Aorta (tissue), 5 donors: ENCODE measurements around the gene TAX1BP1. TPM values are rescaled to one million over a fixed set of nuclear protein-coding genes. Genes with fewer than 3 reads are reported as not detected.
A peak's percentile ranks its signal among the peaks of the same experiment; 100 is the strongest.

Source experiments
- ATAC-seq: fragments of 200-7000 bp; cut with Tn5 transposase; one replicate; pipeline ENCODE4 v1.9.1; 2022; ENCODE audit warnings: moderate library complexity; ENCODE audit not compliant: low FRiP score
- DNase-seq, 2 donors: peaks; one replicate each; pipeline ENCODE4 v3.0.0-alpha.2; 2020
- H3K27ac ChIP-seq, 2 donors: one replicate each; pipeline ENCODE4 v1.5.1; 2013; ENCODE audit warnings: low read length in 2 of 2, mild to moderate bottlenecking in 2 of 2, moderate library complexity in 2 of 2, control low read depth in 1 of 2, inconsistent platforms in 1 of 2, low read depth in 1 of 2
- H3K27me3 ChIP-seq, 2 donors: one replicate each; pipeline ENCODE4 v1.6.1; 2013; ENCODE audit warnings: control low read depth in 1 of 2, low read length in 1 of 2, mild to moderate bottlenecking in 1 of 2, moderate library complexity in 1 of 2; ENCODE audit not compliant: insufficient read depth in 2 of 2, control insufficient read depth in 1 of 2
- H3K36me3 ChIP-seq, 2 donors: one replicate each; pipeline ENCODE4 v1.6.1; 2013; ENCODE audit warnings: control low read depth in 1 of 2, low read length in 1 of 2, mild to moderate bottlenecking in 1 of 2; ENCODE audit not compliant: insufficient read depth in 2 of 2, control insufficient read depth in 1 of 2
- H3K4me1 ChIP-seq, 2 donors: one replicate each; pipeline ENCODE4 v1.6.1; 2013; ENCODE audit warnings: low read length in 2 of 2, control low read depth in 1 of 2, mild to moderate bottlenecking in 1 of 2, moderate library complexity in 1 of 2; ENCODE audit not compliant: insufficient read depth in 2 of 2, control insufficient read depth in 1 of 2
- H3K4me3 ChIP-seq, 2 donors: one replicate each; pipeline ENCODE4 v1.5.1; 2013; ENCODE audit warnings: low read length in 2 of 2, control low read depth in 1 of 2, mild to moderate bottlenecking in 1 of 2
- H3K9me3 ChIP-seq: one replicate; pipeline ENCODE4 v1.6.1; 2013; ENCODE audit warnings: mild to moderate bottlenecking, low read length; ENCODE audit not compliant: control insufficient read depth
- WGBS, 2 donors: extraction: QIAGEN DNeasy Blood & Tissue Kit; methylation state at CpG; one replicate each; pipeline ENCODE4 v1.1.7; 2013; 5-methylcytosine and 5-hydroxymethylcytosine counted together
- intact Hi-C, 2 donors: fragments of 100-400 bp; cut with DNase I; formaldehyde crosslinking; loops; one replicate each; pipeline versions ENCODE4 v1.14.2 to v1.15.0; 2022
- long read RNA-seq, 2 donors: library from polyadenylated mRNA; unstranded; transcript quantifications; one replicate each; pipeline ENCODE4 v2.0.0, GENCODE V29; 2020 to 2021
- polyA plus RNA-seq, 2 donors: library from polyadenylated mRNA; stranded (reverse); fragments of 200-250 nt; gene quantifications; one replicate each; pipeline ENCODE4 v1.2.3, GENCODE V29; 2013
- total RNA-seq, 2 donors: library from RNA; stranded (reverse); fragmentation: NEBNext Ultra II Directional; extraction: Animal tissue kit (Norgen Biotek cat#: 25700); gene quantifications; one replicate each; pipeline ENCODE4 v1.2.1, GENCODE V29; 2021
- donor health status: healthy with polysubstance abuse.
- donor health status: Bipolar disorder and iron deficiency.
- donor health status: DM: no; HTN: no; CAD: no.
- donor health status: DM: no; HTN: no; CAD: no.
- donor health status: DM: yes; HTN: yes; CAD: no.

The TAX1BP1 gene
- total RNA-seq, result 100 to 1,000 TPM in 1 of 2 donors, 10 to 100 TPM in 1; 93.1 to 113 TPM
- polyA plus RNA-seq, result 10 to 100 TPM; 68.4 to 79.9 TPM
- long read RNA-seq, donor 1, transcript TAX1BP1-202 (17 exons, 2,892 nt), result minor isoform, 31 of 353 reads
- long read RNA-seq, donor 1, transcript TAX1BP1-201 (17 exons, 2,478 nt), result major isoform, 101 of 353 reads
- long read RNA-seq, donor 1, partial matches to known transcripts, result 173 of 353 reads
- long read RNA-seq, donor 1, other reads (novel, unspliced or antisense), result 48 of 353 reads
- long read RNA-seq, donor 2, transcript TAX1BP1-201 (17 exons, 2,478 nt), result major isoform, 72 of 134 reads
- long read RNA-seq, donor 2, transcript TAX1BP1-202 (17 exons, 2,892 nt), result minor isoform, 21 of 134 reads
- long read RNA-seq, donor 2, partial matches to known transcripts, result 25 of 134 reads
- long read RNA-seq, donor 2, other reads (novel, unspliced or antisense), result 16 of 134 reads

DNA sequence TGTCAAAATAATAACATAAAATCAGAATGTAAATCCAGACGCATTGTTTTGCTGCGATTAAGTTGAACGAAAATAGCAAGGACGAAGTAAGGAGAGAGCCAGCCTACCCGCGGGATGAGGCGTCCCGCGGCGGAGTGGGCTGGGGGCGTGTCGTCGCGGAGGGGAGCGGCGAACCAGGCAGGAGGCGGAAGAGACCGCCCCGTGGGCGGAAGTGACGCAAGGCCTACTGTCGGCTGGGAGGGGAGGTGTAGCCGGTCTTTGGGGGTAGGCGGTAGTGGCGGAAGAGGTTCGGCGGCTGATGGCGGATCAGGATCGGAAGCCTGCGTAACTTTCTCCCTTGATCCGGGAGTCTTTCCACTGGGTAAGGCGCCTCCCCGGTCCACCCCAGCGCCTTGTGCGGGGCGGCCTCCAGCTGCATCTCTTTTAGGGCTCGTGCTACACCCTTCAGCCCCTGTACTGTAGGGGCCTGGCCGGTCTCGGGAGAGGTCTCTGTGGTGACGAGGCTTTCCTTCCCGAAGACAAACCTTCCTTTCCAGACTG is at the start of gene TAX1BP1:
Gene TAX1BP1, plus strand, starts transcription at position 254 of the 540 bp plus-strand sequence. CDS start 8,363 bp downstream, outside the sequence.
- WGBS, 2 donors, result 0% methylated on average over 41 of the region's 41 CpGs

DNA sequence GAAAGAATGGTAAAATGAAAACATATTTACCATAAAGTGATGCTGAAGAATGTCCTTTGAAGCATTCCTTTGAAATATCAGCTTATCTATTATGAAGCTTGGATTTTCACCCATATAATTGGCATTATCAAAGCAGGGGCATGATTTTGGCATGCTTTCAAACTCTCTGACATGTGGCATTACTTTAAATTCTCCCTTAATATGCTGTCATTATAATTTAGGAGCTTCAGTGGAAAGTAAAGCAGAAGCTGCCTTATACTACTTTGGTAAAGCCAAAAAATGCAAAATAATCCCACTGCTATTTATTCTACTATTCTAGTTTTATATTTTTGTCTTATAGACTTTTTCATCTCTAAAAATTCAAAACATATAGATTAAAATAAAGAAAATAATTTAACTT is 49.3 kb upstream of the TAX1BP1 start:
- Histone ChIP-seq H3K27me3 (no peaks in the 10 kb centered on the region), H3K9me3 (no peaks in the 10 kb centered on the region), H3K4me1 (no peaks in the 10 kb centered on the region), H3K36me3 (no peaks in the 10 kb centered on the region), H3K4me3 (no peak overlapping the region), H3K27ac (no peak overlapping the region)
- DNase-seq (no peak), ATAC-seq (no peak)
- intact Hi-C loops, result no loop called here

More for the DNA sequence above, at the start of gene TAX1BP1:
- intact Hi-C loops, result loop anchor here (1.0 to 10.0 kb wide), 7 partner anchors 42 to 285 kb away; partner anchors contain the start of gene HIBADH (in 2 of the 2)
- no peaks in the 10 kb centered on the region for H3K4me1 ChIP-seq
- ATAC-seq (peak; percentile 100), DNase-seq (peak; percentile 98 to 99)
- H3K36me3 ChIP-seq, result no peaks in the 10 kb centered on the region
- no peaks in the 10 kb centered on the region for H3K9me3 ChIP-seq
- no peaks in the 10 kb centered on the region for H3K27me3 ChIP-seq
- H3K4me3 ChIP-seq, result peak within 1 kb of the TSS; percentile 63 to 98
- peak within 1 kb of the TSS; percentile 91 to 97 for H3K27ac ChIP-seq

DNA sequence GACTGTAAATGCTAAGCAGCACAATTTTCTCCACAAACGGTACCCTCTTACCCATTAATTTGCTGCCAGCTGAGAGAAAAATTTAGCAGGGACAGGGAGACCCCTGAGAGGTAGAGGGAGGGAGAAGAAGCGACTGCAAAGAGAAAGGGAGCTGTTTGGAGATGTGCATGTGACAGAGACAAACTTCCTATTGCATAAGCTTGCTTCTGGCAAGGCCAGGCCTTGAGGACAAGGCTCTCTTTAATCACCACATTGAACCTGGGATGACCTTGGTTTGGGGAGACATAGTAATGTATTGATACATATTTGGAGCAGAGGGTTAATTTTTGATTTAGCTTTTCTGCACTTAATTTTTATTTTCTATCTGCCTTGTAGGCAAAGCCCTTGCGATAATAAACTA is 46.2 kb upstream of the TAX1BP1 start:
- Histone ChIP-seq H3K36me3 (no peaks in the 10 kb centered on the region), H3K27ac (no peak overlapping the region), H3K9me3 (no peaks in the 10 kb centered on the region), H3K4me3 (no peak overlapping the region), H3K27me3 (no peaks in the 10 kb centered on the region), H3K4me1 (no peaks in the 10 kb centered on the region)
- intact Hi-C loops, result no loop called here
- 85% methylated on average over 3 of the region's 3 CpGs for WGBS, 2 donors
- ATAC-seq (no peak), DNase-seq (no peak)

DNA sequence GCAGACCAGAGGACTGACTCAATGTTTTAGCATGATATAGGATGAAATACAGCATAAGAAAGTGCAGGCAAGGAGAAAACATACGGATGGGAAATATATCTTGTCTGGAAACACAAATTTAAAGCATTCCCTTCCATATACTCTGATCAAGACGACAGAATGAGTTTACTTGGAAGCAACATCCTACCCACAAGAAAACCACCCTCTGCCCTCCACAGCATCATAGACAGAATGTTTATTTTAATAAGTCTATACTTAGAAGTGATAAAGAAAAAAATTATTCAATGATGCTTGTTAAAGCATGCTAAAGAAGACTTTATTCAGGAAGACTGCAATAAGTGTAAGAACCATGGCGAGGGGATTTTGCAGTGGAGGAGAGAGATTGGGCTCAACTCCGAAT is 44.9 kb upstream of the TAX1BP1 start:
- Histone ChIP-seq H3K4me3 (no peak overlapping the region), H3K9me3 (no peaks in the 10 kb centered on the region), H3K27ac (no peak overlapping the region), H3K36me3 (no peaks in the 10 kb centered on the region), H3K4me1 (no peaks in the 10 kb centered on the region), H3K27me3 (no peaks in the 10 kb centered on the region)
- intact Hi-C loops, result no loop called here
- 87 to 91% methylated on average over 4 of the region's 4 CpGs for WGBS, 2 donors
- ATAC-seq, result no peak
- DNase-seq, result no peak

DNA sequence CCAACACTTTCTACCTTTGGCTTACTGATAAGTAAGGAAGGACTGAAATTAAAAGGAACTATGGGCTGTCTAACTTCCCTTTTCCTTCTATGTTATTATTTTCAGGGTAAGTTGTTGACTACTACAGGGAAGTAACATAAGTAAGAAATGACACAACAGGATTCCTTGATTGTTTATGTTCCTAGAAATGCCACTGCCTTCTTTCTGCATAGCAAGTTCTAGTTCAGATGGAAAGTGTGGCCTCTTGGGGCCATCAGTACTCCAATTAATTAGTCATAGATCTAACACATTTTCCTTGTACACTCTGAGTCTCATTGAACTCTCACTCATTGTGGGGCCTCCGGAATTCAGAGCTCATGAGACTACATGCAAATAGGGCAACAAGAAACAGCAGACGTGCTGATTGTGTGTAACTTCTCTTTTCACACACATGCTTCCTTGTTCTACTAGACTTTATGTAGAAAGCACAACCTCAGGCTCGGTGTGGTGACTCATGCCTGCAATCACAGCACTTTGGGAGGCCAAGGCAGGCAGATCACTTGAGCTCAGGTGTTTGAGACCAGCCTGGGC is 42.0 kb upstream of the TAX1BP1 start:
- no peaks in the 10 kb centered on the region for H3K4me1 ChIP-seq
- ATAC-seq, result no peak
- H3K27me3 ChIP-seq, result no peaks in the 10 kb centered on the region
- peak in 1 of 2 donors; percentile 66 for DNase-seq
- H3K4me3 ChIP-seq, result no peak overlapping the region
- WGBS, 2 donors, result 82 to 84% methylated on average over 3 of the region's 3 CpGs
- H3K27ac ChIP-seq, result no peak overlapping the region
- no peaks in the 10 kb centered on the region for H3K9me3 ChIP-seq
- intact Hi-C loops, result no loop called here
- no peaks in the 10 kb centered on the region for H3K36me3 ChIP-seq

DNA sequence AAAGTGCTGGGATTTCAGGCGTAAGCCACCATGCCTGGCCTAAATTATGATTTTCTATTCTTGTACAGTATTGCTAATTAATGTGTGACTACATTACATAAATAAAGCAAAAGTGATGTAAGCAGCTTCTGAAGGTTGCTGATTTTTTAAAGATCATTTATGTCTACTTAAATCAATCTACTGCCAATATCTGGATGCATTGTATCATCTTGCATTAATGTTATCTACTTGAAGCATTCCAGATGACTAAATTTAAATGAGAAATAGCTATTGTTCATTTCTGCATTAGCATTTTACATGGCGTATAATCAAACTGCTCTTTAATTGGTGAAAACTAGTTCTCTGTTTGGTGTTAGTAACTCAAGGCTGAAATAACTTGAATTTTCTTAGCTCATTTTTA is 40.2 kb upstream of the TAX1BP1 start:
- no peaks in the 10 kb centered on the region for H3K36me3 ChIP-seq
- intact Hi-C loops, result no loop called here
- H3K9me3 ChIP-seq, result no peaks in the 10 kb centered on the region
- no peaks in the 10 kb centered on the region for H3K27me3 ChIP-seq
- DNase-seq, result no peak
- no peak for ATAC-seq
- H3K27ac ChIP-seq, result no peak overlapping the region
- no peaks in the 10 kb centered on the region for H3K4me1 ChIP-seq
- WGBS, 2 donors, result 96 to 98% methylated on average over 2 of the region's 2 CpGs
- no peak overlapping the region for H3K4me3 ChIP-seq

DNA sequence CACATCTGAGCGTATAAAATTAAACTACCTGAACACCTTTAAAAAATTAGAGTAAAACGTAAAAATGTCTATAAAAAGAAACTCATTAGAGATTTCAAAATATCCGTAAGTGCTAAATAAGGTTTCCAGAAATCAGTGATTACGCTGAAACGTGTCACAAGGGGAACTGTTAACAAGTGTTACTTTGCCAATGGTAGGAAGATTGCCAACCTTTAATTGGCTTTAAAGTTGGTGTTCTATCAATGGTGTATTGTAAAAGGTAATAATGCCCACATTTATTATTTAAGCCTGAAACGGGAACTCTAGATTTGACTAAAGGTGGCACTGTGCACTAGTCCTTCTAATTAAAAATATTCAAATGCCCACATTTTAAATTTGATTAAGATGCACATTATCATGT is 39.5 kb upstream of the TAX1BP1 start:
- Histone ChIP-seq H3K4me1 (no peaks in the 10 kb centered on the region), H3K27me3 (no peaks in the 10 kb centered on the region), H3K4me3 (no peak overlapping the region), H3K27ac (no peak overlapping the region), H3K36me3 (no peaks in the 10 kb centered on the region), H3K9me3 (no peaks in the 10 kb centered on the region)
- intact Hi-C loops, result no loop called here
- 86% methylated on average over 6 of the region's 6 CpGs for WGBS, 2 donors
- no peak for ATAC-seq
- no peak for DNase-seq

DNA sequence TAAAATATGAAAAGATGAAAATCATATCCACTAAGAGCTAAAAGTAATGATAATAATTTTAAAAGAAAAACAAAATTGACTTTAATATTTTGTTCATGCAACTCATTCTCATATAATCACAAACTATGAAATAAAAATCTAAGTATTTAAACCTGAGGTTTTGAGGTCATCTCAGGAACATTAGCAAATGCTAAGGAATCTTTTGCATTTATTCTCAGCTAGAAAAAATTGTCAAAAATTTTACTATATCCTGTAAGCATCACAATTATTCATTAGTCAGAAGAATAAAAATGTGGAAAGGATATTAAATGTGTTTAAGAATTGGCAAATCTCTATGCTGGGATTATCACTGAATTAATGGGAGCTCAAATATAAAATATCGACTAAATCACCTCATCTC is 36.8 kb upstream of the TAX1BP1 start:
- Histone ChIP-seq H3K36me3 (no peaks in the 10 kb centered on the region), H3K27ac (no peak overlapping the region), H3K27me3 (no peaks in the 10 kb centered on the region), H3K9me3 (no peaks in the 10 kb centered on the region), H3K4me1 (no peaks in the 10 kb centered on the region), H3K4me3 (no peak overlapping the region)
- WGBS, 2 donors, result 94 to 96% methylated on average over 1 of the region's 1 CpG
- DNase-seq (no peak), ATAC-seq (no peak)
- intact Hi-C loops, result no loop called here
